Measurements from ENCODE around the gene UBL3.

UBL3 gene

GRCh38 chr13:29753618-29754472 is 96.6 kb downstream of the UBL3 start:
- no peak for TF ChIP-seq CTCF (IDR thresholded peaks at IDR 0.05)
- H3K4me3 Mint-ChIP-seq: no peak overlapping the region
- peaks cover 11% of the 10 kb centered on the region for H3K4me1 Mint-ChIP-seq
- H3K27ac Mint-ChIP-seq: peak overlapping the region; percentile 10
- H3K36me3 Mint-ChIP-seq (ENCODE audit: low read depth): no peaks in the 10 kb centered on the region
- H3K27me3 Mint-ChIP-seq (ENCODE audit: low read depth, poor library complexity): peaks cover 4% of the 10 kb centered on the region
- no peaks in the 10 kb centered on the region for H3K9me3 Mint-ChIP-seq
- no peak for DNase-seq

- H3K4me1 Mint-ChIP-seq: peaks cover 11% of the 10 kb centered on the region
- H3K27me3 Mint-ChIP-seq (ENCODE audit: low read depth, poor library complexity): peaks cover 4% of the 10 kb centered on the region
- no peak overlapping the region for H3K4me3 Mint-ChIP-seq
- H3K36me3 Mint-ChIP-seq (ENCODE audit: low read depth): no peaks in the 10 kb centered on the region
- H3K9me3 Mint-ChIP-seq: no peaks in the 10 kb centered on the region
- H3K27ac Mint-ChIP-seq: no peak overlapping the region
- TF ChIP-seq CTCF (IDR thresholded peaks at IDR 0.05): no peak
- DNase-seq: no peak
Measured at GRCh38 chr13:29752175-29752574, 98.2 kb downstream of the UBL3 start.

- Mint-ChIP-seq H3K4me3 (no peak overlapping the region), H3K4me1 (peaks cover 24% of the 10 kb centered on the region), H3K27me3 (ENCODE audit: low read depth, poor library complexity) (peaks cover 4% of the 10 kb centered on the region), H3K36me3 (ENCODE audit: low read depth) (no peaks in the 10 kb centered on the region), H3K9me3 (no peaks in the 10 kb centered on the region), H3K27ac (no peak overlapping the region)
- DNase-seq: no peak
- no peak for TF ChIP-seq CTCF (IDR thresholded peaks at IDR 0.05)
Measured at GRCh38 chr13:29750183-29750530, 100.3 kb downstream of the UBL3 start.

- no peaks in the 10 kb centered on the region for H3K9me3 Mint-ChIP-seq
- H3K36me3 Mint-ChIP-seq (ENCODE audit: low read depth): no peaks in the 10 kb centered on the region
- TF ChIP-seq CTCF (IDR thresholded peaks at IDR 0.05): no peak
- peaks cover 26% of the 10 kb centered on the region for H3K4me1 Mint-ChIP-seq
- no peak overlapping the region for H3K27ac Mint-ChIP-seq
- no peak overlapping the region for H3K4me3 Mint-ChIP-seq
- no peak for DNase-seq
- H3K27me3 Mint-ChIP-seq (ENCODE audit: low read depth, poor library complexity): peaks cover 4% of the 10 kb centered on the region
Measured at GRCh38 chr13:29749401-29750182, 100.8 kb downstream of the UBL3 start.

- Mint-ChIP-seq H3K27ac (no peak overlapping the region), H3K36me3 (ENCODE audit: low read depth) (no peaks in the 10 kb centered on the region), H3K27me3 (ENCODE audit: low read depth, poor library complexity) (peaks cover 4% of the 10 kb centered on the region), H3K4me1 (peaks cover 30% of the 10 kb centered on the region), H3K4me3 (no peak overlapping the region), H3K9me3 (no peaks in the 10 kb centered on the region)
- DNase-seq: no peak
- no peak for TF ChIP-seq CTCF (IDR thresholded peaks at IDR 0.05)
Measured at GRCh38 chr13:29748097-29748496, 102.3 kb downstream of the UBL3 start.
